Measurements from ENCODE around the gene CSRP1. TPM values are rescaled to one million over a fixed set of nuclear protein-coding genes. Genes with fewer than 3 reads are reported as not detected.

CSRP1 gene
- total and polyA plus RNA-seq, 9 of the 15 experiments (the other 6 are each of a cell fraction or from before 2014, with no cell fraction given), result 6.8 to 39.4 (median 23.7) TPM

GRCh38 chr1:201459775-201460174 lies 47.1 kb downstream of the CSRP1 start:
- no peaks in the 10 kb centered on the region for H3K79me2 ChIP-seq (ENCODE audit: control insufficient read depth, insufficient read depth, low read length)
- BruUV-seq (replicated peaks), result no TSS peak
- no peak for ATAC-seq
- intact Hi-C loops (cut with micrococcal nuclease) (no loop called here), in situ Hi-C loops (cut with MboI) (no loop called here)
- H3K9me3 ChIP-seq (replicated peaks; ENCODE audit: control insufficient read depth, insufficient read depth, low read depth, low read length), result no peaks in the 10 kb centered on the region
- no peak overlapping the region for H3K4me2 ChIP-seq (ENCODE audit: insufficient read depth, low read length)
- no peaks in the 10 kb centered on the region; a peak in 1 of 5 replicates for H3K27me3 ChIP-seq (ENCODE audit: control insufficient read depth in 2 of 2, insufficient read depth in 2 of 2, low read length in 2 of 2)
- H3K9me1 ChIP-seq (ENCODE audit: control insufficient read depth, insufficient read depth, low read length), result no peaks in the 10 kb centered on the region
- H3K27ac ChIP-seq (ENCODE audit: extremely low read depth, low read depth, low read length), result no peak overlapping the region
- H4K20me1 ChIP-seq (replicated peaks; ENCODE audit: control insufficient read depth, insufficient read depth, low read length), result no peaks in the 10 kb centered on the region
- DNase-seq (ENCODE audit: extremely low read depth in 1 of 4, low spot score in 3 of 4), result no peak
- H3K9ac ChIP-seq (ENCODE audit: insufficient read depth in 1 of 2, low read depth in 2 of 2, low read length in 2 of 2), result no peak overlapping the region
- H3K4me3 ChIP-seq, result no peak overlapping the region
- H3K36me3 ChIP-seq (ENCODE audit: control insufficient read depth, insufficient read depth, low read length), result no peaks in the 10 kb centered on the region
- CTCF ChIA-PET (ENCODE audit: low intra/inter-chr PET ratio), result no interaction called here
- WGBS (ENCODE audit: insufficient coverage, low coverage, missing lambda C conversion rate), result 35% methylated on average over 5 of the region's 5 CpGs
- H3K4me1 ChIP-seq (replicated peaks in 1 of 2; ENCODE audit: control insufficient read depth in 2 of 2, insufficient read depth in 2 of 2, low read length in 2 of 2), result peaks cover 10 to 30% of the 10 kb centered on the region in 2 experiments
- POLR2A ChIA-PET, result interaction anchor here (0.7 to 1.0 kb wide), 4 partner anchors 9 to 486 kb away, joined by 3 to 4 read pairs (median 3); no protein-coding TSS in a partner anchor
- FAIRE-seq, result no peak
- TF ChIP-seq, protein P1, sequence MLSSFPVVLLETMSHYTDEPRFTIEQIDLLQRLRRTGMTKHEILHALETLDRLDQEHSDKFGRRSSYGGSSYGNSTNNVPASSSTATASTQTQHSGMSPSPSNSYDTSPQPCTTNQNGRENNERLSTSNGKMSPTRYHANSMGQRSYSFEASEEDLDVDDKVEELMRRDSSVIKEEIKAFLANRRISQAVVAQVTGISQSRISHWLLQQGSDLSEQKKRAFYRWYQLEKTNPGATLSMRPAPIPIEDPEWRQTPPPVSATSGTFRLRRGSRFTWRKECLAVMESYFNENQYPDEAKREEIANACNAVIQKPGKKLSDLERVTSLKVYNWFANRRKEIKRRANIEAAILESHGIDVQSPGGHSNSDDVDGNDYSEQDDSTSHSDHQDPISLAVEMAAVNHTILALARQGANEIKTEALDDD (IDR thresholded peaks at IDR 0.05), result no peak
- no peak for TF ChIP-seq NRF1 (conservative IDR thresholded peaks at IDR 0.05 in 1 of 2, IDR thresholded peaks at IDR 0.05 in 1 of 2)
- TF ChIP-seq, protein P2, sequence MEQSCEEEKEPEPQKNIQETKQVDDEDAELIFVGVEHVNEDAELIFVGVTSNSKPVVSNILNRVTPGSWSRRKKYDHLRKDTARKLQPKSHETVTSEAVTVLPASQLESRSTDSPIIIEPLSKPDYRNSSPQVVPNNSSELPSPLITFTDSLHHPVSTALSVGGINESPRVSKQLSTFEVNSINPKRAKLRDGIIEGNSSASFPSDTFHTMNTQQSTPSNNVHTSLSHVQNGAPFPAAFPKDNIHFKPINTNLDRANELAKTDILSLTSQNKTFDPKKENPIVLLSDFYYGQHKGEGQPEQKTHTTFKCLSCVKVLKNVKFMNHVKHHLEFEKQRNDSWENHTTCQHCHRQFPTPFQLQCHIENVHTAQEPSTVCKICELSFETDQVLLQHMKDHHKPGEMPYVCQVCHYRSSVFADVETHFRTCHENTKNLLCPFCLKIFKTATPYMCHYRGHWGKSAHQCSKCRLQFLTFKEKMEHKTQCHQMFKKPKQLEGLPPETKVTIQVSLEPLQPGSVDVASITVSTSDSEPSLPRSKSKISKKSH (CRISPR knock-in tag; IDR thresholded peaks at IDR 0.05), result no peak
- TF ChIP-seq FUS (optimal IDR thresholded peaks at IDR 0.05; ENCODE audit: low read depth, low read length), result no peak
- H2AFZ ChIP-seq (ENCODE audit: low read depth, low read length), result no peak overlapping the region
